Measurements from ENCODE around the gene GSTO1. TPM values are rescaled to one million over a fixed set of nuclear protein-coding genes. Genes with fewer than 3 reads are reported as not detected.

The GSTO1 gene
- total and polyA plus RNA-seq, 9 of the 15 experiments (the other 6 are each of a cell fraction or from before 2014, with no cell fraction given): 136 to 592 (median 237) TPM

GRCh38 chr10:104231784-104232612, 22.7 kb upstream of the GSTO1 start, which contains the start of gene CFAP43 (continued):
- TF ChIP-seq RERE (CRISPR knock-in tag; IDR thresholded peaks at IDR 0.05; ENCODE audit: borderline replicate concordance) (no peak), ZNF318 (IDR thresholded peaks at IDR 0.05; ENCODE audit: borderline replicate concordance in 1 of 2, low read depth in 1 of 2) (no peak), MAFK (IDR thresholded peaks at IDR 0.05; ENCODE audit: low read length) (no peak), POLR2A (conservative IDR thresholded peaks at IDR 0.05) (peak; percentile 54), ZNF41 (CRISPR knock-in tag; conservative IDR thresholded peaks at IDR 0.05) (no peak), ELF1 (tag; IDR thresholded peaks at IDR 0.05) (no peak), MCM5 (IDR thresholded peaks at IDR 0.05; ENCODE audit: low read depth) (no peak), ZC3H4 (CRISPR knock-in tag; IDR thresholded peaks at IDR 0.05; ENCODE audit: borderline replicate concordance) (no peak), LARP7 (IDR thresholded peaks at IDR 0.05) (no peak), NUFIP1 (IDR thresholded peaks at IDR 0.05; ENCODE audit: partially characterized antibody) (no peak)
